ENCODE results near the gene SCYGR5.

The SCYGR5 gene

DNA sequence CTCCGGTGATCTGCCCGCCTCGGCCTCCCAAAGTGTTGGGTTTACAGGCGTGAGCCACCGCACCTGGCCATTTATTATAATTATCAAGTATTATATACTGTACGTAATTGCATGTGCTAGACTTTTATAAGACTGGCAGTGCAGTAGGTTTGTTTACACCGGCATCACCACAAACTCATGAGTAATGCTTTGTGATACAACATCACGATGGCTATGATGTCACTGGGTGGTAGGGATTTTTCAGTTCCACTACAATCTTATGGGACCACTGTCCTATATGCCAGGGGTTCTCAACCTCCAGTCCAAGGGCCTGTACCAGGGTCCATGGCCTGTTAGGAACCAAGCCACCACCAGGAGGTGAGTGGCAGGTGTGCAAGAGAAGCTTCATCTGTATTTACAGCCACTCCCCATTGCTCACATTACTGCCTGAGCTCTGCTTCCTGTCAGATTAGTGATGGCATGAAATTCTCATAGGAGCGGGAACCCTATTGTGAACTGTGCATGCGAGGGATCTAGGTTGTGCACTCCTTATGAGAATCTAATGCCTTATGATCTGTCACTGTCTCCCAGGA is 39.9 kb upstream of the SCYGR5 start:
- Histone ChIP-seq H3K27me3 (ENCODE audit: control insufficient read depth in 3 of 3, insufficient read depth in 3 of 3, low read depth in 1 of 3, low read length in 3 of 3) (no peaks in the 10 kb centered on the region), H2AFZ (ENCODE audit: low read length) (no peak overlapping the region), H3K18ac (ENCODE audit: low read length) (no peak overlapping the region), H2BK15ac (ENCODE audit: low read length) (no peak overlapping the region), H3K9me3 (replicated peaks in 1 of 2; ENCODE audit: control insufficient read depth in 2 of 2, insufficient read depth in 1 of 2, low read depth in 1 of 2, low read length in 2 of 2) (no peaks in the 10 kb centered on the region), H3K79me1 (ENCODE audit: low read depth, low read length) (no peaks in the 10 kb centered on the region), H3K4me1 (ENCODE audit: control insufficient read depth in 2 of 2, insufficient read depth in 1 of 2, low read depth in 1 of 2, low read length in 2 of 2) (no peaks in the 10 kb centered on the region), H4K8ac (ENCODE audit: low read depth, low read length) (no peak overlapping the region), H3K23ac (ENCODE audit: low read depth, low read length, poor library complexity) (no peak overlapping the region), H2BK120ac (ENCODE audit: low read depth, low read length) (no peak overlapping the region), H2BK5ac (ENCODE audit: low read length) (no peak overlapping the region), H4K91ac (ENCODE audit: low read depth, low read length, poor library complexity) (no peak overlapping the region), H3K14ac (ENCODE audit: low read length) (no peak overlapping the region), H3K36me3 (replicated peaks in 1 of 2; ENCODE audit: control insufficient read depth in 2 of 2, insufficient read depth in 2 of 2, low read length in 2 of 2) (no peaks in the 10 kb centered on the region), H3K27ac (replicated peaks; ENCODE audit: low read length) (no peak overlapping the region), H3K4me3 (ENCODE audit: low read length in 2 of 2) (no peak overlapping the region), H2BK12ac (ENCODE audit: low read length) (no peak overlapping the region), H3K4me2 (ENCODE audit: insufficient read depth, low read length, poor library complexity, severe bottlenecking) (no peak overlapping the region), H3K9ac (ENCODE audit: low read depth, low read length, poor library complexity) (no peak overlapping the region), H2AK5ac (ENCODE audit: low read depth, low read length) (no peak overlapping the region), H3K4ac (ENCODE audit: low read length) (no peak overlapping the region)
- DNase-seq (ENCODE audit: low spot score), result no peak
- WGBS, 2 donors (ENCODE audit: extremely low coverage in 2 of 2, insufficient read length in 2 of 2, insufficient replicate concordance in 1 of 2), result no CpG with 5 or more reads among the region's 10 CpGs

GRCh38 chr2:227627769-227628168 is 38.8 kb upstream of the SCYGR5 start:
- H3K9ac ChIP-seq (ENCODE audit: low read depth, low read length, poor library complexity), result no peak overlapping the region
- H3K27me3 ChIP-seq (ENCODE audit: control insufficient read depth in 3 of 3, insufficient read depth in 3 of 3, low read depth in 1 of 3, low read length in 3 of 3), result no peaks in the 10 kb centered on the region
- no peak overlapping the region for H2BK15ac ChIP-seq (ENCODE audit: low read length)
- no CpG with 5 or more reads among the region's 3 CpGs for WGBS, 2 donors (ENCODE audit: extremely low coverage in 2 of 2, insufficient read length in 2 of 2, insufficient replicate concordance in 1 of 2)
- H3K4ac ChIP-seq (ENCODE audit: low read length), result no peak overlapping the region
- no peak overlapping the region for H3K23ac ChIP-seq (ENCODE audit: low read depth, low read length, poor library complexity)
- H2AK5ac ChIP-seq (ENCODE audit: low read depth, low read length), result no peak overlapping the region
- H3K36me3 ChIP-seq (replicated peaks in 1 of 2; ENCODE audit: control insufficient read depth in 2 of 2, insufficient read depth in 2 of 2, low read length in 2 of 2), result no peaks in the 10 kb centered on the region
- H3K14ac ChIP-seq (ENCODE audit: low read length), result no peak overlapping the region
- H2BK120ac ChIP-seq (ENCODE audit: low read depth, low read length), result no peak overlapping the region
- no peak overlapping the region for H3K4me2 ChIP-seq (ENCODE audit: insufficient read depth, low read length, poor library complexity, severe bottlenecking)
- H3K27ac ChIP-seq (replicated peaks; ENCODE audit: low read length), result no peak overlapping the region
- no peaks in the 10 kb centered on the region for H3K79me1 ChIP-seq (ENCODE audit: low read depth, low read length)
- H2AFZ ChIP-seq (ENCODE audit: low read length), result no peak overlapping the region
- DNase-seq (ENCODE audit: low spot score), result no peak
- no peak overlapping the region for H4K91ac ChIP-seq (ENCODE audit: low read depth, low read length, poor library complexity)
- no peak overlapping the region for H2BK12ac ChIP-seq (ENCODE audit: low read length)
- H3K18ac ChIP-seq (ENCODE audit: low read length), result no peak overlapping the region
- H3K9me3 ChIP-seq (replicated peaks in 1 of 2; ENCODE audit: control insufficient read depth in 2 of 2, insufficient read depth in 1 of 2, low read depth in 1 of 2, low read length in 2 of 2), result no peaks in the 10 kb centered on the region
- no peaks in the 10 kb centered on the region for H3K4me1 ChIP-seq (ENCODE audit: control insufficient read depth in 2 of 2, insufficient read depth in 1 of 2, low read depth in 1 of 2, low read length in 2 of 2)
- no peak overlapping the region for H2BK5ac ChIP-seq (ENCODE audit: low read length)
- no peak overlapping the region for H3K4me3 ChIP-seq (ENCODE audit: low read length in 2 of 2)
- H4K8ac ChIP-seq (ENCODE audit: low read depth, low read length), result no peak overlapping the region

GRCh38 chr2:227629435-227629834 is 37.2 kb upstream of the SCYGR5 start:
- H3K14ac ChIP-seq (ENCODE audit: low read length), result no peak overlapping the region
- H3K4me3 ChIP-seq (ENCODE audit: low read length in 2 of 2), result no peak overlapping the region
- no peak overlapping the region for H3K9ac ChIP-seq (ENCODE audit: low read depth, low read length, poor library complexity)
- H3K4me2 ChIP-seq (ENCODE audit: insufficient read depth, low read length, poor library complexity, severe bottlenecking), result no peak overlapping the region
- no peak overlapping the region for H3K18ac ChIP-seq (ENCODE audit: low read length)
- H3K79me1 ChIP-seq (ENCODE audit: low read depth, low read length), result no peaks in the 10 kb centered on the region
- no peaks in the 10 kb centered on the region for H3K36me3 ChIP-seq (replicated peaks in 1 of 2; ENCODE audit: control insufficient read depth in 2 of 2, insufficient read depth in 2 of 2, low read length in 2 of 2)
- no peak overlapping the region for H4K91ac ChIP-seq (ENCODE audit: low read depth, low read length, poor library complexity)
- no peak overlapping the region for H3K4ac ChIP-seq (ENCODE audit: low read length)
- H2BK15ac ChIP-seq (ENCODE audit: low read length), result no peak overlapping the region
- no peaks in the 10 kb centered on the region for H3K9me3 ChIP-seq (replicated peaks in 1 of 2; ENCODE audit: control insufficient read depth in 2 of 2, insufficient read depth in 1 of 2, low read depth in 1 of 2, low read length in 2 of 2)
- H4K8ac ChIP-seq (ENCODE audit: low read depth, low read length), result no peak overlapping the region
- H2BK120ac ChIP-seq (ENCODE audit: low read depth, low read length), result no peak overlapping the region
- H2BK5ac ChIP-seq (ENCODE audit: low read length), result no peak overlapping the region
- no peak overlapping the region for H2AK5ac ChIP-seq (ENCODE audit: low read depth, low read length)
- no peak for DNase-seq (ENCODE audit: low spot score)
- no peak overlapping the region for H2BK12ac ChIP-seq (ENCODE audit: low read length)
- H2AFZ ChIP-seq (ENCODE audit: low read length), result no peak overlapping the region
- no peak overlapping the region for H3K23ac ChIP-seq (ENCODE audit: low read depth, low read length, poor library complexity)
- H3K27me3 ChIP-seq (ENCODE audit: control insufficient read depth in 3 of 3, insufficient read depth in 3 of 3, low read depth in 1 of 3, low read length in 3 of 3), result no peaks in the 10 kb centered on the region
- no peaks in the 10 kb centered on the region for H3K4me1 ChIP-seq (ENCODE audit: control insufficient read depth in 2 of 2, insufficient read depth in 1 of 2, low read depth in 1 of 2, low read length in 2 of 2)
- no peak overlapping the region for H3K27ac ChIP-seq (replicated peaks; ENCODE audit: low read length)
- WGBS, 2 donors (ENCODE audit: extremely low coverage in 2 of 2, insufficient read length in 2 of 2, insufficient replicate concordance in 1 of 2), result no CpG with 5 or more reads among the region's 7 CpGs

DNA sequence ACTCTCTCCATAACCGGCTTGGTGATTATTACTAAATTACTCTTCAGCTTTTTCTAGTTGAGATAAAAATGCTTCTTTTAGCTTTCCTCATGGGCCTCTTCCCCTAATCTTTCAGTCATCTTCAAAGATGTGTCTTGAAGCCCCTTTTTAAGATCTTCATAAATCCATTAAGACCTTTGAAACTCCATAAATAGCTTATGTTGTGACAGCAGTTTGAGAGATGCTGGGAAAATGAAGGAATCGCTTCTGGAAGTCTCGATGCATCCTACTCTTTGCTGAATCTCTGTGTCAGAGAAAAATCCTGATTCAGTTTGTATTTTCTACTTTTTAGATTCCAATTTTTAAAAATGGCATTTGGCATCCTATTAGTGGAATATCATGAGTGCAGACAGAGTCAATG is 36.3 kb upstream of the SCYGR5 start:
- WGBS, 2 donors (ENCODE audit: extremely low coverage in 2 of 2, insufficient read length in 2 of 2, insufficient replicate concordance in 1 of 2), result no CpG with 5 or more reads among the region's 3 CpGs
- Histone ChIP-seq H3K27me3 (ENCODE audit: control insufficient read depth in 3 of 3, insufficient read depth in 3 of 3, low read depth in 1 of 3, low read length in 3 of 3) (no peaks in the 10 kb centered on the region), H3K4me3 (ENCODE audit: low read length in 2 of 2) (no peak overlapping the region)

More for the DNA sequence above, 36.3 kb upstream of the SCYGR5 start:
- Histone ChIP-seq H2AK5ac (ENCODE audit: low read depth, low read length) (no peak overlapping the region), H2BK15ac (ENCODE audit: low read length) (no peak overlapping the region), H3K4me2 (ENCODE audit: insufficient read depth, low read length, poor library complexity, severe bottlenecking) (no peak overlapping the region), H3K14ac (ENCODE audit: low read length) (no peak overlapping the region), H3K9ac (ENCODE audit: low read depth, low read length, poor library complexity) (no peak overlapping the region), H3K79me1 (ENCODE audit: low read depth, low read length) (no peaks in the 10 kb centered on the region), H3K27ac (replicated peaks; ENCODE audit: low read length) (no peak overlapping the region), H2BK12ac (ENCODE audit: low read length) (no peak overlapping the region), H4K91ac (ENCODE audit: low read depth, low read length, poor library complexity) (no peak overlapping the region), H2BK5ac (ENCODE audit: low read length) (no peak overlapping the region), H3K23ac (ENCODE audit: low read depth, low read length, poor library complexity) (no peak overlapping the region), H3K4ac (ENCODE audit: low read length) (no peak overlapping the region), H2BK120ac (ENCODE audit: low read depth, low read length) (no peak overlapping the region), H3K4me1 (ENCODE audit: control insufficient read depth in 2 of 2, insufficient read depth in 1 of 2, low read depth in 1 of 2, low read length in 2 of 2) (no peaks in the 10 kb centered on the region), H4K8ac (ENCODE audit: low read depth, low read length) (no peak overlapping the region), H2AFZ (ENCODE audit: low read length) (no peak overlapping the region), H3K9me3 (replicated peaks in 1 of 2; ENCODE audit: control insufficient read depth in 2 of 2, insufficient read depth in 1 of 2, low read depth in 1 of 2, low read length in 2 of 2) (no peaks in the 10 kb centered on the region), H3K18ac (ENCODE audit: low read length) (no peak overlapping the region), H3K36me3 (replicated peaks in 1 of 2; ENCODE audit: control insufficient read depth in 2 of 2, insufficient read depth in 2 of 2, low read length in 2 of 2) (no peaks in the 10 kb centered on the region)
- no peak for DNase-seq (ENCODE audit: low spot score)
